Right atrium auricular region (tissue), 2 donors: Measurements from ENCODE around the gene TSACC. TPM values are rescaled to one million over a fixed set of nuclear protein-coding genes. Genes with fewer than 3 reads are reported as not detected.
"Not testable (repeated sequence)": the region's sequence is repeated elsewhere in the genome, so short reads cannot be mapped to it uniquely, and the experiment has no call there.

Experiments used
- DNase-seq: peaks from one replicate; pipeline ENCODE4 v3.0.0-alpha.2; 2019; ENCODE audit warnings: low spot score
- H3K27ac ChIP-seq, 2 donors: fragments of 200-600 bp; sonication (generic); 1 replicate in 1 of 2; 2 replicates in 1 of 2; pipeline ENCODE4 v1.5.1; 2016 to 2019
- H3K27me3 ChIP-seq, 2 donors: fragments of 200-600 bp; sonication (generic); one replicate each; pipeline versions ENCODE4 v1.5.1 to v1.6.0; 2017 to 2019
- H3K36me3 ChIP-seq: fragments of 200-600 bp; sonication (generic); one replicate; pipeline ENCODE4 v1.5.1; 2016
- H3K4me1 ChIP-seq, 2 donors: fragments of 200-600 bp; sonication (generic); one replicate each; pipeline versions ENCODE4 v1.5.1 to v1.6.0; 2017 to 2019
- H3K4me3 ChIP-seq, 2 donors: fragments of 200-600 bp; sonication (generic); 1 replicate in 1 of 2; 2 replicates in 1 of 2; pipeline ENCODE4 v1.5.1; 2017 to 2019; ENCODE audit warnings: mild to moderate bottlenecking in 1 of 2, moderate library complexity in 1 of 2
- H3K9me3 ChIP-seq, 2 donors: fragments of 200-600 bp; sonication (generic); one replicate each; pipeline ENCODE4 v1.5.1; 2019
- total RNA-seq, 2 donors: library from RNA; depleted of rRNA; stranded (reverse); fragments of >200 nt; gene quantifications; one replicate each; pipeline ENCODE4 v1.1.0, GENCODE V29; 2016
- TF ChIP-seq, protein P1 (sequence below), 2 donors: fragments of 200-600 bp; sonication (generic); IDR thresholded peaks; one replicate each; pipeline ENCODE4 v1.5.1; 2019; ENCODE audit warnings: antibody characterized with exemption in 2 of 2

TSACC gene
- total RNA-seq, 2 donors from 2014 or later: not detected

- Histone ChIP-seq H3K9me3 (no peaks in the 10 kb centered on the region), H3K4me1 (peaks cover 0 to 9% of the 10 kb centered on the region in 2 donors), H3K4me3 (no peak overlapping the region), H3K27me3 (no peaks in the 10 kb centered on the region), H3K36me3 (no peaks in the 10 kb centered on the region), H3K27ac (no peak overlapping the region)
- TF ChIP-seq, protein P1, sequence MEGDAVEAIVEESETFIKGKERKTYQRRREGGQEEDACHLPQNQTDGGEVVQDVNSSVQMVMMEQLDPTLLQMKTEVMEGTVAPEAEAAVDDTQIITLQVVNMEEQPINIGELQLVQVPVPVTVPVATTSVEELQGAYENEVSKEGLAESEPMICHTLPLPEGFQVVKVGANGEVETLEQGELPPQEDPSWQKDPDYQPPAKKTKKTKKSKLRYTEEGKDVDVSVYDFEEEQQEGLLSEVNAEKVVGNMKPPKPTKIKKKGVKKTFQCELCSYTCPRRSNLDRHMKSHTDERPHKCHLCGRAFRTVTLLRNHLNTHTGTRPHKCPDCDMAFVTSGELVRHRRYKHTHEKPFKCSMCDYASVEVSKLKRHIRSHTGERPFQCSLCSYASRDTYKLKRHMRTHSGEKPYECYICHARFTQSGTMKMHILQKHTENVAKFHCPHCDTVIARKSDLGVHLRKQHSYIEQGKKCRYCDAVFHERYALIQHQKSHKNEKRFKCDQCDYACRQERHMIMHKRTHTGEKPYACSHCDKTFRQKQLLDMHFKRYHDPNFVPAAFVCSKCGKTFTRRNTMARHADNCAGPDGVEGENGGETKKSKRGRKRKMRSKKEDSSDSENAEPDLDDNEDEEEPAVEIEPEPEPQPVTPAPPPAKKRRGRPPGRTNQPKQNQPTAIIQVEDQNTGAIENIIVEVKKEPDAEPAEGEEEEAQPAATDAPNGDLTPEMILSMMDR (IDR thresholded peaks at IDR 0.05): no peak
- DNase-seq: no peak
Measured at GRCh38 chr1:156367383-156368156, 29.2 kb downstream of the TSACC start.

GRCh38 chr1:156368157-156368658 lies 29.9 kb downstream of the TSACC start:
- TF ChIP-seq, protein P1 (IDR thresholded peaks at IDR 0.05): no peak
- Histone ChIP-seq H3K27ac (no peak overlapping the region), H3K9me3 (no peaks in the 10 kb centered on the region), H3K27me3 (no peaks in the 10 kb centered on the region), H3K4me3 (no peak overlapping the region), H3K36me3 (no peaks in the 10 kb centered on the region), H3K4me1 (peaks cover 0 to 9% of the 10 kb centered on the region in 2 donors)
- DNase-seq: no peak

DNA sequence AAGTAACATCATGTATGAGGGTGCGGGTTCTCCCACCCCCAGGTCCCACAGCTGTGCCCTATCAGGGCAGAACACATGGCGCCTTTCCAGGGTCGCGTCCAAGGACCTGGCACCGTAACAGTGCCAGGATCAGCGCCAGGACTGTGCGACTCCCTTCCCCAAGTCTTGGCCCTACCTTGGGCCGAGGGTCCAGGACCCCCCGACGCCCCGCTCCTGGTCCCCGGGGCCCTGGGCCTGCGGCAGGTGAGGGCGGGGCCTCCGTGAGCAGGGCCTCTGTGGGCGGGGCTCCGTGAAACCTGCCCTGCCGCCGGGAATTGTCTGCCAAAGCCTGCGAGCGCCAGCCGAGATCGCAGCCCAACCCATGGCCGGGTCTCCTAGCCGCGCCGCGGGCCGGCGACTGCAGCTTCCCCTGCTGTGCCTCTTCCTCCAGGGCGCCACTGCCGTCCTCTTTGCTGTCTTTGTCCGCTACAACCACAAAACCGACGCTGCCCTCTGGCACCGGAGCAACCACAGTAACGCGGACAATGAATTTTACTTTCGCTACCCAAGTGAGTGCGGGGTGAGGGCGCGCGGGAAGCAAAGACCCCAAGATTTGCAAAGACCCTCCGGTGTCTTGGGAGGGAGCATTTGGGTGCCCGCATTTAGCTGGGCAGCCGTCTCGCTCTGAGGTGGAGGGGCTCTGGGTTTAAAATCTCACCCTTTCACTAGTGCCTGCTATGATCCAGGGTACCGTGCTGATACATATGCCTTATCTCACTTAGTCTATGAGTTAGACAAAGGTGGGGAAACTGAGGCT lies 30.8 kb downstream of the TSACC start, which contains the start of gene RHBG:
Gene RHBG (plus strand): TSS at position 323 of the 796 bp plus-strand sequence. CDS start 39 bp downstream, at position 362.
- H3K27me3 ChIP-seq: no peaks in the 10 kb centered on the region
- H3K4me3 ChIP-seq: peak within 1 kb of the TSS; percentile 29 to 40
- H3K9me3 ChIP-seq: no peaks in the 10 kb centered on the region
- TF ChIP-seq, protein P1 (IDR thresholded peaks at IDR 0.05): no peak
- peaks cover 0 to 9% of the 10 kb centered on the region in 2 donors for H3K4me1 ChIP-seq
- no peak for DNase-seq
- no peaks in the 10 kb centered on the region for H3K36me3 ChIP-seq
- no peak within 1 kb of the TSS for H3K27ac ChIP-seq

DNA sequence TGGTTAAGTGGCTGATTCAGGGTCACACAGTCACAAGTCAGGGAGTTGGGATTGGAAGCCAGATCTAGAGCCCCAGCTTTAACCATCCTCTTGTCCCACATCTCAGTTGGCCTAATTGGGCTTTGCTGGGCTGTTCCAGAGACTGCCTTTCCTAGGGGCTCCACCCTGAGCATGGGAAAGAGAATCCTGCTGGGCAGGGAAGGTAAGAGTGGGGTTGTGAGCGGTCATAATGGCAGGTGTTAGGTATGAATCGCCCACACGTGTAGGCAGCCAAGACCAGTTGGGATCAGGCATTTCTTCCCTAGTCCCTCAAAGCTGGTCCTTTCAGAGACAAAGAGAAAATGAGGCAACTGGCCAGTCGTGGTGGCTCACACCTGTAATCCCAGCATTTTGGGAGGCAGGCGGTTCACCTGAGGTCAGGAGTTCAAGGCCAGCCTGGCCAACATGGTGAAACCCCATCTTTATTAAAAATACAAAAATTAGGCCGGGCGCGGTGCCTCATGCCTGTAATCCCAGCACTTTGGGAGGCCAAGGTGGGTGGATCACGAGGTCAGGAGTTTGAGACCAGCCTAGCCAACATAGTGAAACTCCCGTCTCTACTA lies 31.5 kb downstream of the TSACC start:
- H3K27me3 ChIP-seq, DNase-seq, H3K36me3 ChIP-seq, H3K27ac ChIP-seq, H3K9me3 ChIP-seq, H3K4me1 ChIP-seq: not testable (repeated sequence)
- peak overlapping the region in 1 of 2 donors; percentile 40 for H3K4me3 ChIP-seq

- H3K36me3 ChIP-seq: no peaks in the 10 kb centered on the region
- no peak for DNase-seq
- no peak overlapping the region for H3K4me3 ChIP-seq
- no peak overlapping the region for H3K27ac ChIP-seq
- TF ChIP-seq, protein P1 (IDR thresholded peaks at IDR 0.05): no peak
- peaks cover 0 to 9% of the 10 kb centered on the region in 2 donors for H3K4me1 ChIP-seq
- H3K27me3 ChIP-seq: no peaks in the 10 kb centered on the region
- H3K9me3 ChIP-seq: no peaks in the 10 kb centered on the region
Measured at GRCh38 chr1:156371553-156372264, 33.4 kb downstream of the TSACC start.
